PC-9 (cell line): Measurements from ENCODE around the gene WDR27.
"Not testable (repeated sequence)": the region's sequence is repeated elsewhere in the genome, so short reads cannot be mapped to it uniquely, and the experiment has no call there.

Source experiments
- CTCF ChIP-seq: fragments of 200-600 bp; sonication (generic); conservative IDR thresholded peaks from 2 replicates; pipeline ENCODE4 v1.6.1; 2017; ENCODE audit warnings: mixed run types, antibody characterized with exemption, mild to moderate bottlenecking, moderate library complexity
- EZH2 ChIP-seq: fragments of 200-600 bp; sonication (generic); IDR thresholded peaks from 2 replicates; pipeline ENCODE4 v1.8.0; 2017; ENCODE audit warnings: antibody characterized with exemption, low read depth

DNA sequence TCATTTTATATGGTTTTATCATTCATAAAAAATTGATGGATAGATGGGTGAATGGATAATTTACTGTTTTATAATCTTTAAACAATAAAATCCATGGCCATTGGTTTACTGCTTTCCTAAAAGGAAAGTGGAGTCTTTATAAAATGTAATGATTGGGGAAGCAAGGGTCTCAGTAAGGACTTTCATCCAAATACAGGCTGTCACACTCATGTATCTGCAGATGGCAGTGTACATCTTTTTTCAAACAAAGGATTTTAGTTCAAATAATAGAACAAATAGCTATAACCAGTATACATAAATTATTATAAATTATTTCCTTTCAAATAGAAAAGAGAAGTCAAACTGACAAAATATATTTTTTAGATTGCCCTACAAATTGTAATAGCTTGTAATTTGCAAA, 190.0 kb downstream of the WDR27 start:
- not testable (repeated sequence) for TF ChIP-seq CTCF, EZH2
